ENCODE measurements around the gene SDR42E1.

DNA sequence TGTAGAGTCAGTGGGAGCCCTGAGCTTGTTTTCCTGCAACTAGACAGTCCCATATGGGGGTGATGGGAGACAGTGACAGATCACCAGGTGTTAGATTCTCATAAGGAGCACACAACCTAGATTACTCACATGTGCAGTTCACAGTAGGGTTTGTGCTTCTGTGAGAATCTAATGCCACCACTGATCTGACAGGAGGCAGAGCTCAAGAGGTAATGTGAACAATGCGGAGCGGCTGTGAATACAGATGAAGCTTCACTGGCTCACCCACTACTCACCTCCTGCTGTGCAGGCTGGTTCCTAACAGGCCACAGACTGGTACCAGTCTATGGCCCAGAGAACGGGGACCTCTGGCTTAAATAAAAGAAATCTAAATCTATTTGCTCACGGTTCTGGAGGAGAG, 13.6 kb upstream of the SDR42E1 start:
- TF ChIP-seq, protein P1, sequence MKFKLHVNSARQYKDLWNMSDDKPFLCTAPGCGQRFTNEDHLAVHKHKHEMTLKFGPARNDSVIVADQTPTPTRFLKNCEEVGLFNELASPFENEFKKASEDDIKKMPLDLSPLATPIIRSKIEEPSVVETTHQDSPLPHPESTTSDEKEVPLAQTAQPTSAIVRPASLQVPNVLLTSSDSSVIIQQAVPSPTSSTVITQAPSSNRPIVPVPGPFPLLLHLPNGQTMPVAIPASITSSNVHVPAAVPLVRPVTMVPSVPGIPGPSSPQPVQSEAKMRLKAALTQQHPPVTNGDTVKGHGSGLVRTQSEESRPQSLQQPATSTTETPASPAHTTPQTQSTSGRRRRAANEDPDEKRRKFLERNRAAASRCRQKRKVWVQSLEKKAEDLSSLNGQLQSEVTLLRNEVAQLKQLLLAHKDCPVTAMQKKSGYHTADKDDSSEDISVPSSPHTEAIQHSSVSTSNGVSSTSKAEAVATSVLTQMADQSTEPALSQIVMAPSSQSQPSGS (IDR thresholded peaks at IDR 0.05; ENCODE audit: low read length) = no peak
- no peak for TF ChIP-seq RAD21 (IDR thresholded peaks at IDR 0.05 in 1 of 2, conservative IDR thresholded peaks at IDR 0.05 in 1 of 2; ENCODE audit: low read depth in 2 of 2, low read length in 2 of 2)

Measured in H1 (cell line).